Amniotic stem cell (primary cell): ENCODE data around the gene AGAP1.

Experiments used
- DNase-seq: peaks from one replicate; lab custom pipeline; 2025; lab: John Stamatoyannopoulos, UW

Gene AGAP1

GRCh38 chr2:235609321-235609720, 115.5 kb downstream of the AGAP1 start:
- DNase-seq, result no peak

DNA sequence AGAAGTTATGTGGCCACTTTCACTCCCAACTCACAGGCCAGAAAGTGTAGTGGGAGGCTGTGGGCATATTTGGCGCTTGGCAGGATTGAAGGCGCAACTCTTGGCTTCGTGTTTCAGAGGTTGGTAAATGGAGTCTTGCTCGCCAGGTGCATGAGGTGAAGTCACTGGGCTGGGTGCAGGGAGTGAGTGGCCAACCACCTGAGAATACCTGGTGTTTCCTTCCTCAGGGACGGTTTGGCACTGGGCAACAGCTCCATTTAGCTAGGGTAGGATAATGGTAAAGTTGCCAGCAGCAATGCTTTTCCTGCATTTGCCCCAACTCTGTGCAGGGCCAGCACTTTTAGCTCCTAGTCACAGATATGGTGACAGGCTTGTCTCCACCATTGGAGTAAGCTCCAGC, 115.9 kb downstream of the AGAP1 start:
- no peak for DNase-seq

DNA sequence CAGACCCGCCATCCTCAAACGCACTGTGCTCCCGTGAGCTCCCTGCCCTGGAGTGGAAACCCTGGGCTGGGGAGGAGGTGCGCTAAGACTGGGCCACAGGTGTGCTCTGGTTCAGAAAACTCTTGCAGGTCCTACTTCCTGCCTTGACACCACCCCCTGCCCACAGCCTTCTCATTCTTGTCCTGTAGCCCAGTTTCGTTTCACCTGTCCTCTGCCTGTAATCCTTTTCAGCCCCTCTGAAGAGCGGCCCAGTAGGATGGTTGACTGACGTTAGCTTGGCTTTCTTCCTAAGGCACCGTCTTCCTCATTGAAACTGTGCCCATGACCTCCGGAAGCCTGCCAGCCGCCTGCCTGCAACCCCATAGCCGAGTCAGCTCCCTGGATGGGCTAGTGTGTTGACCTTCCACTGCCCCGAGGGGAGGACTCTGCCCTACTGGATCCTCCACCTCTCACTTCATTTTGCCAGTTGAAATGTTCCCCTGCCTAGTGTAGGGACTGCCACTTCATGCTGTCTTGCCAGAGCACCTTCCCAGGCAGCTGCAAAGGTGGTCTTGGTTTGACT, 116.9 kb downstream of the AGAP1 start:
- no peak for DNase-seq

DNA sequence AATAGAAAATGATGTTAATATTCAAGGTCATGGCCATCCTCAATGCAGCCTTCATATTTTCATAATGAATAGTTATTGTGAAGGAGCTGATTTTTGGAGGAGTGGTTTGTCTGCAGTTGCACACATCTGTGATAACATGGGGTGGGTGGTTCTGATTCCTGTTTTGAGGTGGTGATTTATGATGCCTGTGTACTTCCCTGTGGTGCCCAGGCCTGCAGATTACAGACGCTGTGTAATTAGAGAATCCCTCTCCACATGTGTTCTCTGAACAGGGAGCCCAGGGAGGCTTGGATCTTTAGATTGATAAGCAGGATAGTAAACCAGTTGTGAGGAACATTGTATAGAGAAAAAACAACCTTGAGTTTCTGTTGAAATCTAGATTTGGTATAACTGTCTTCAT, 117.5 kb downstream of the AGAP1 start:
- DNase-seq, result no peak

DNA sequence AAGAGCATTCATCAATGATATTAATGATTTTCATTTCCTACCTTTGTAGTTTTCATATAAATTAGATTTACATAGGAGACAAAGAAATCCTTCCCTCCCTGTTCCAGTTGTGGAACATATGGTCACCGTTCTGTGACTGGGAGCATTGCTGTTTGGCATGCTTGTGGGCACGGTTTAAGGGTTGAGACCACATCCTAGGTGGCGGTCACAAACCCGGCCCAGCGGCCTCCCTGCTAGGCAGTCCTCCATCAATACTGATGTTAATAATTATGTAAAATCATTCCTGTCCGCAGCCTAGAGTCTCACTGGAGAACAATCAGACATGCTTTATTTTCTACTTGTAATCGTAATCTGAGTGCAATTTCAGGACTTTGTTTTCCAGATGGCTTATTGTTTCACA, 117.9 kb downstream of the AGAP1 start:
- DNase-seq, result no peak

DNA sequence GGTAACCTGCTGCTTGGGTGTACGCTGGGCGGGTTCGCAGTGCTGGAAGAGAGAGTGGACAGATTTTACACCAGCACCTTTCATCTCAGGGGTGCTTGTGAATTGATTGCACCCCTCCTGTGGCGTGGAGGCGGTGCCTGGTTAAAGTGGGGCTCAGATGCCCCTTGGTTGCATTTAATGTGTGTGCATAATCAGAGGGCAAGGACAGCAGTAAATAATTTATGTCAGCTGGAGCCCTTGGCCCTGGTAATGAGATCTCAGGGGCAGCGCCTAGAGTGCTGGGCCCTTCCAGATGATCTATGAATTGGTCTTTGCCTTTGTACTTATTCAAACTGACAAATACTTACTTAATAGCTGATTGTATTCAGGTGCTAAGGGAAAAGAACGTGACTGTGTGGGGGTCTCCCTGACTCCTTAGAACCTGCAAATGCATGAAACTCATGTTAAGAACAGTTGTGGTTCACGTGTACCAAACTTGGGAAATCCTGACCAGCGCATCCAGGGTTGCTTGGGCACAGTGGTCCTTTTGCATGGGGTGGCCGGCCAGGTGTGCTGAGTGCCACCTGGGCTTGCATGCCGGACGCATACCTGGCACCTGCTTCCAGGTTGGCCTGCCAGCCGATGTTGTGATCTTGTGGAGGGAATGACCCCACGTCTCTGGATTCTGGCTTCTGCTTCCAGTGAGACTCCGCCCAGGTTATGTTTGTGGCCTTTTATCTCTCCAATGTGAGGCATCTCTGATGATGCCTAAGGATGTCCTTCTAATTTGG, 118.5 kb downstream of the AGAP1 start:
- no peak for DNase-seq

DNA sequence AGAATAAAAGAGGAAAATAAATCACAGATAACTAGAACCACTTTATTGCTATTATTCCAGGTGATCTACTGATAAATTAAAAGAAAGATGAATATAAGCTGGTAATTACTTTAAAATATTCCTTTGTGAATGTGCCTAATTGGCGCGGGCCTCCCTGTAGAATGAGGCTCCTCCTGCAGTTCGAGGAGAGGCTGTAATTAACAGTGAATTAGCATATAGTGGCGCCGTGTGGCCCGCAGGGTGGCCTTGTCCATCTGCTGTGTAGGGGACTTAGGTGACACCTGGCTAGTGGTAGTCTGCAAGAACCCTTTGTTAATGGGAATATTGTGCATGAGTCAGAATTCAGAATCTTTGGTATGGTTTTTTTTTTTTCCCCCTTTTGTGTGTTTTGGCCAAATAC, 119.8 kb downstream of the AGAP1 start:
- no peak for DNase-seq

DNA sequence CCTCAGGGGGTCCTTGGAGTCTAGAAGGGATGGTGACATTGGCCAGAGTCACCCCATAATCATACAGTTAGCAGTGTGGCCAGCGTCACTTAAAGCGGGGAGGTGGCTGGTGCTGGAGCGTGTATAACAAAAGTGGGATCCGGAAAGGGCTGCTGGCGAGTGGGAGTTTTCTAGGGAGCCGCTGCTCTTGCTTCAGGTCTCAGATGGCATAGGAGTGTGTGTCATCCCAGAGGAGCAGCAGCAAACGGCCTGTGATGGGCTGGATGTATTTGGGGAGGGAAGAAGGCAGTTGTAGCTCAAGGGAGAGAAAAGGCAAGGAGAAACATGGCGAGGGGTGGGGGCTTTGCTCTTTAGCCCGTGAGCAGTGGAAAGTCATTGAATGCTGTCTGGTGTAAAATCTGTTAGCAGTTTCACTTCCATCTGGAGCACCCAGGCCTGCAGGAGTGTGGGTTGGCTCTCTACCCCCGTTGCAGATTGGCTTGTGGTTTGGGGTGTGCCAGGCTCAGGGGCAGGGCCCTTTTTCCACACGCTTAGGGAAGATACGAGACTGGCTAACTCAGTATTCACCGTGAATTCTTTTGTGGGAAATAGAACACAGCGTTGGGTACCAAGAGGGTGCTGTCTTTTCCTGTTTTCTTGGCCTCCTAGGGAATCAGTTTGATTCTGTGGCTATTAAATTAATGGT, 120.5 kb downstream of the AGAP1 start:
- DNase-seq, result no peak

DNA sequence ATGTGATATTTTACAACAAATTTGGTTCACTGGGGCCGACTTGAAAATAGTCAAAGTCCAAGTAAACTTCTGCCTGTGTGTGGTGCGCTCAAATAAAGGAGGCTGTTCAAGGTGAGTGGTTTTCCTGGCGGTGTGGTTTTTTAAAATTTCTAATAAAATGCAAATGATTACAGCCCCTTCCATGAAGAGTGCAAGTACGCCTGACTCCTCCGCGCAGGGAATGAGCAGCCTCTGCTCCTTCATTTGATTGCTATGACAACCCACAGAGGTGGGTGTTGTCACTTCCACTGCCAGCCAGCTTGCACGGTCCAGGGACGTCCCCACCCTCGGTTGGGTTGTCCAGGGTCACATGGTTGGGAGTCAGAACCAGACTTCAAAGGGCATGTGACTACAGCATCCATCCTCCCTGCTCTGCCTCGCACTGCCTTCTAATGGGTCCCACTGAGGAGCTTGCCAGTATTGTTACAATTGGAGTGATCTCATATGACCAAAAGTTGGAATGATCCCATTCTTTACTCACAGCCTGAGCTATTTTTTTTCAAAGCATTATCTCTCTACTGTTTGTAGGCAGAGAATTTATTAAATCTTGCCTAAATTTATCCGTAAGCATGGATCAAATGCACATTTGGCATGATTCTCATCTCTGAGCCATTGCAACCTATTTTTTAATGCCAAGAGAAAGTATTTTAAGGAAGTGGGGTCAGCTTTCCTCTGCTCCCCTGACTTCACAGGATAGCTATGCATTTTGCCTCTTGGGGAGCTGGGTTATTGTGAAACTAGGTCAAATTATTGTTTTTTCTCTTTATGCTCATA, 121.3 kb downstream of the AGAP1 start:
- peak; percentile 80 for DNase-seq

DNA sequence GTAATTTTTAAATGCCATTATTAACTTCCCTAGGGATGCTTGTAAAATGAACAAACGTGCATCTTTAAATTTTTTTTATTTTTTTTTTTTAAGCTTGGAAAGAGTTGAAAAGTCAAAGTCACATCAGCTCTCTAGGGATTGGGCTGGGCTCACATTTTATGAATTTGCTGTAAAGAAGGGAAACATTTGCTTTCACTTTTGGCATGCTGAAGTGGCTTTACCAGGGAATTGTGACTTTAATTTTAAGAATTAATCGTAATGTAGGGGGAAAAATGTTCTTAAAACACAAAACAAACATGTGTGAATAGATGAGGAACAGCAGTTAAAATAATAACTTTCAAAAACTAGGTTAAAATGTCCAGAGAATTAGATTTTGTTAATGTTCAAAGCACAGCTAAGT, 123.0 kb downstream of the AGAP1 start:
- no peak for DNase-seq

DNA sequence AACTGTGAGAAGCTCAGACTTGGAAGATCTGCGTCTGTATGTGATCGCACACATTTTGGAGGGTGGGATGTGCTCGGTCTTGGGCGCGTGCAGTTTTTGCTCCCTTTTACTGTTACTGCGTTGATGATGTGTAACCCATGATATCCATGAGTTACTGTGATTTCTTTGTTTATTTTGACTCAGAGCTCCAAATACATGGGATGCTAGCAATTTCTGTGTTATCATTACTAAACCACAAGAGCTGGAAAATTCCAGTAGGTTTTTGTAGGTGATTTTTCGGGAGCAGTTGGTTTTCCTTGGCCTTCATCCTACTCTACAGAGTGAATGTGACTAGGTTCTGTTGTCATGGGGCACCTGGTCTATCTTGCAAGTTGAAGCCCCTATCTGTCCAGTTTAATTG, 124.2 kb downstream of the AGAP1 start:
- peak; percentile 66 for DNase-seq

DNA sequence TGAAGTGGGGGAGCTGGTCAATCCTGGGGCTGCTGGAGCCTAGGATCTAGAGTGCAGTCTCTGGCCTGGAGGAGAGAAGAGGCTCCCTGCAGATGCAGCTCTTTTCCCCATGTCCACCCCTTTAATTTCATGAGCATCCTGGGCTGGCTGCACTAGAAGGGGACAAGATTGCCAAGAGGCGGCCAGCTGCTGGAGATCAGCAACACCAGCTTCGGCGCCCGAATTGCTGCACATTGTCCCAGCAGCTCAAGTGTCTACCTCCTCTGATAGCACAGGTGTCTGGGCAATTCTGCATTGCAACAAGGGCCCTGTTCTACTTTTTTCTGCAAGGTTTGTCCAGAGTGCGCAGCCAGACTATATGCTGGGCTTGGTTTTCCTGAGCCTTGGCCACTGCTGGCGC, 125.7 kb downstream of the AGAP1 start:
- DNase-seq, result no peak

- no peak for DNase-seq
Observed at GRCh38 chr2:235621736-235622135, 127.9 kb downstream of the AGAP1 start.

- DNase-seq, result no peak
Observed at GRCh38 chr2:235623111-235623510, 129.3 kb downstream of the AGAP1 start.

DNA sequence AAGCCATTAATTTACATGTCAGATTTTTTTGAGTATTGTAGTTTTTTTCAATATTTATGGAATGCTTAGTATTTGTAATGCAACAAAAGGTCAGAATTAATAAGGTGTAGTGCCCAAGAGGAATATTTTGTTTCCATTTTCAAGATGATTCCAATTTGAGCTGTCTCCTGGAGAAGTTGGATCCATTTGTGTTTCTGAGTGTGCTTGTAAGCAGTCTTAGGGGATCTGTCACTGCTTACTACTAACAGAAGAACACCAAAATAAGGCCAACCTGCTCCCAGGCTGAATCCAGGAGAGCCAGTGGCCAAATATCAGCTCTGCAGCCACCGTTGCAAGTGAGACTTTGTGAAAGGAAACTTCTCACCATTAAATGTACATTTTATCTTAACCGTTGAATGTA, 129.9 kb downstream of the AGAP1 start:
- no peak for DNase-seq

DNA sequence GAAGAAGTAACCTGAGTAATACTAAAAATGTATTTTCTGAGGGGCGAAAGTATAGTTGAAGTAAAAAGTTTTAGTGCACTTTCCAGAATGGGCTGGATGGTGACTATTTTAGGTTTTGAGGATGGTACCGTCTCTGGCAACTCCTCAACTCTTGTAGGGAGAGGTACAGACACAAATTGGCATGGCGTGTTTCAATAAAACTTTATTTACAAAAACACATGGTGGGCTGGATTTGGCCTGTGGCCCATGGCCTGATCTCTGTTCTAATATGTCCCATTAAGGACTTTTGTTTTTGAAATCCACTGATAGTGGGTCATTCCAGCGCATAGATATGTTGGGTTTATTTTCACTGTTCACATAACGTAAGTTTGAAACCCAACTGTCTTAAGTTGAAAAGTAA, 132.8 kb downstream of the AGAP1 start:
- DNase-seq, result no peak

DNA sequence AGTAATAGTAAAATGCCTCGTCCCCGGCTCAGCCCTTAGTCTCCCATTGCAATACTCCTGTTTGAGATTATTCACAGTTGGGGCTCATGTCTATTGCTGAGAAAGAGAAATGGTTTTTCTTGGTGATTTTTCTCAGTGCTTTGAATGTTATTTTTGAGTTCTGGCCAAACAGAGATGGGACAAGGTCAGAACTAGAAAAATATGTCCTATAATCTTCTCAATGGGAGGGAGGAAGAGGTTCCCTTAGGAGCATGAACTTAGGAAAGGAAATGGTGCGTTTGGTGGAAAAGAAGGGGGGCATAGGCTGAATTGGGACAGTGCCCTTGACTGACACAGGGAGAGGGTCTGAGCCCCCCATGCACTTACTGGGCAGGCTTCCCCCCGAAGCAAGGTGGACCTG, 133.8 kb downstream of the AGAP1 start:
- DNase-seq, result no peak

- DNase-seq, result no peak
Observed at GRCh38 chr2:235630718-235631296, 137.0 kb downstream of the AGAP1 start.

GRCh38 chr2:235634435-235635158, 140.8 kb downstream of the AGAP1 start:
- no peak for DNase-seq

DNA sequence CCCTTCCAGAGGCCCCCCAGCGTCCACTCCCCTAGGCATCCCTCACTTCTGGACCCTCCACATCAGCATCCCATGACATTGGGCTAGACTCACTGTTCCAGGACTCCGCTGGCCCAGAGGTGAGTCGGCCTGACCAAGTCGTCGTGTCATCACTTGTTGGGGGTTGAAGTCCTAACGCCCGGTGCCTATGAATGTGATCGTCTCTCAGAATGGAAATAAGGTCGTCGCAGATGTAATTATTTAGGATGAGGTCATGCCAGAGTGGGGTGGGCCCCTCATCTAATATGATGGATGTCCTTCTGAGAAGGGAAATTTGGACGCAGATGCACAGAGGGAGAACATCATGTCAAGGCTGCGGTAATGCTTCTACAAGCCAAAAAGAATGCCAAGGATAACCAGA, 142.7 kb downstream of the AGAP1 start:
- no peak for DNase-seq

DNA sequence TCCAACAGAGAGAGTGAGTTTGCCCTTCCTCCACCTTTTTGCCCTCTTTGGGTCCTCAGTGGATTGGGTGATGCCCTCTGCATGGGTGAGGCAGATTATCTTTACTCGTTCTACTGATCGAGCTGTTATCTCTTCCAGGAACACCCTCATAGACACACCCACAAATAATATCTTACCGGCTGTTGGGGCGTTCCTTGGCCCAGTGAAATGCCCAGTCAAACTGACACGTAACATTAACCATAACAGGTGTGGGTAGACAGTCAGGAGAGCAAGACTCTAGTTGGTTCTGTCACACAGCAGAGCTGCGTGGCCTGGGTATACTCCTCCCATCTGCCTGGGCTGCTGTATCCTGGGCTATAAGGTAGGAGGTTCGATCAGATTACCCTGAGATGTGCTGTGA, 144.1 kb downstream of the AGAP1 start:
- no peak for DNase-seq
